ENCODE data around the gene LAMA3.

LAMA3 gene

GRCh38 chr18:23779696-23780303 lies 90.5 kb downstream of the LAMA3 start:
- no peak for DNase-seq (ENCODE audit: low read depth)

- no peak for DNase-seq (ENCODE audit: low read depth)
Observed at GRCh38 chr18:23784832-23785245, 95.6 kb downstream of the LAMA3 start.

- no peak for DNase-seq (ENCODE audit: low read depth)
Observed at GRCh38 chr18:23793051-23793450, 103.8 kb downstream of the LAMA3 start.

GRCh38 chr18:23793985-23794867 lies 105.0 kb downstream of the LAMA3 start:
- DNase-seq (ENCODE audit: low read depth): no peak

- DNase-seq (ENCODE audit: low read depth): no peak
Observed at GRCh38 chr18:23798249-23798648, 109.0 kb downstream of the LAMA3 start.

- no peak for DNase-seq (ENCODE audit: low read depth)
Observed at GRCh38 chr18:23798824-23799223, 109.6 kb downstream of the LAMA3 start.

GRCh38 chr18:23799540-23799939 lies 110.3 kb downstream of the LAMA3 start:
- DNase-seq (ENCODE audit: low read depth): no peak

- no peak for DNase-seq (ENCODE audit: low read depth)
Observed at GRCh38 chr18:23800902-23801301, 111.6 kb downstream of the LAMA3 start.

- DNase-seq (ENCODE audit: low read depth): no peak
Observed at GRCh38 chr18:23802817-23803216, 113.6 kb downstream of the LAMA3 start.

- DNase-seq (ENCODE audit: low read depth): no peak
Observed at GRCh38 chr18:23803755-23804154, 114.5 kb downstream of the LAMA3 start.

- no peak for DNase-seq (ENCODE audit: low read depth)
Observed at GRCh38 chr18:23805898-23806297, 116.6 kb downstream of the LAMA3 start.

GRCh38 chr18:23809415-23809814 lies 120.2 kb downstream of the LAMA3 start:
- DNase-seq (ENCODE audit: low read depth): no peak

- no peak for DNase-seq (ENCODE audit: low read depth)
Observed at GRCh38 chr18:23810396-23810795, 121.1 kb downstream of the LAMA3 start.

- DNase-seq (ENCODE audit: low read depth): no peak
Observed at GRCh38 chr18:23811176-23811575, 121.9 kb downstream of the LAMA3 start.

GRCh38 chr18:23812546-23813440 lies 123.5 kb downstream of the LAMA3 start:
- DNase-seq (ENCODE audit: low read depth): no peak

GRCh38 chr18:23814991-23815614 lies 125.8 kb downstream of the LAMA3 start:
- no peak for DNase-seq (ENCODE audit: low read depth)

GRCh38 chr18:23816021-23816420 lies 126.8 kb downstream of the LAMA3 start:
- no peak for DNase-seq (ENCODE audit: low read depth)

GRCh38 chr18:23816740-23817139 lies 127.5 kb downstream of the LAMA3 start:
- no peak for DNase-seq (ENCODE audit: low read depth)

GRCh38 chr18:23819001-23819400 lies 129.7 kb downstream of the LAMA3 start:
- no peak for DNase-seq (ENCODE audit: low read depth)

- no peak for DNase-seq (ENCODE audit: low read depth)
Observed at GRCh38 chr18:23822590-23823385, 133.5 kb downstream of the LAMA3 start.

- DNase-seq (ENCODE audit: low read depth): no peak
Observed at GRCh38 chr18:23824240-23824639, 135.0 kb downstream of the LAMA3 start.
